H1 (cell line): ENCODE data around the gene EIF4ENIF1. TPM values are rescaled to one million over a fixed set of nuclear protein-coding genes. Genes with fewer than 3 reads are reported as not detected.

Experiments
- polyA plus RNA-seq, 7 experiments: library from polyadenylated mRNA; depleted of rRNA in 3 of 7; stranded (reverse) in 5 of 7; unstranded in 2 of 7; fragments of >200 nt in 5 of 7; fragments of 200-250 nt in 2 of 7; gene quantifications; 1 replicate in 5 of 7; 2 replicates in 1 of 7; 4 replicates in 1 of 7; pipeline versions ENCODE4 v1.2.1 to v1.2.3, GENCODE V29; 2011 to 2013; ENCODE audit warnings: missing spikeins in 2 of 7, mixed read lengths in 2 of 7
- total RNA-seq: library from RNA; stranded (reverse); fragmentation: NEBNext Ultra II Directional; extraction: Animal tissue kit (Norgen Biotek cat#: 25700); gene quantifications from 2 replicates; pipeline ENCODE4 v1.2.1, GENCODE V29; 2021
- TF ChIP-seq, protein P1 (sequence below): IDR thresholded peaks from 2 replicates; pipeline ENCODE4 v1.6.1; 2012; ENCODE audit warnings: inconsistent platforms

The EIF4ENIF1 gene
- total and polyA plus RNA-seq, 2 of the 8 experiments (the other 6 are each of a cell fraction or from before 2014, with no cell fraction given): 21.9 to 23.6 TPM

- TF ChIP-seq, protein P1, sequence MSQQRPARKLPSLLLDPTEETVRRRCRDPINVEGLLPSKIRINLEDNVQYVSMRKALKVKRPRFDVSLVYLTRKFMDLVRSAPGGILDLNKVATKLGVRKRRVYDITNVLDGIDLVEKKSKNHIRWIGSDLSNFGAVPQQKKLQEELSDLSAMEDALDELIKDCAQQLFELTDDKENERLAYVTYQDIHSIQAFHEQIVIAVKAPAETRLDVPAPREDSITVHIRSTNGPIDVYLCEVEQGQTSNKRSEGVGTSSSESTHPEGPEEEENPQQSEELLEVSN: no peak
Observed at GRCh38 chr22:31439808-31440207, 49.8 kb downstream of the EIF4ENIF1 start (continued).
